Heart left ventricle (tissue), 16 donors: ENCODE measurements around the gene KMT5B. TPM values are rescaled to one million over a fixed set of nuclear protein-coding genes. Genes with fewer than 3 reads are reported as not detected.

Source experiments
- ATAC-seq, 4 donors: fragments of 200-7000 bp; cut with Tn5 transposase; one replicate each; pipeline ENCODE4 v1.9.1; 2020 to 2022; ENCODE audit warnings: moderate library complexity in 4 of 4, mild to moderate bottlenecking in 3 of 4, moderate number of reproducible peaks in 1 of 4
- DNase-seq, 5 donors: peaks; one replicate each; pipeline ENCODE4 v3.0.0-alpha.2; 2020
- H3K27ac ChIP-seq, 12 donors: fragments of 200-600 bp; sonication (generic) in 4 of 12; one replicate each; pipeline versions ENCODE4 v1.5.0 to v1.8.0; 2016 to 2022; ENCODE audit warnings: mild to moderate bottlenecking in 2 of 12
- H3K27me3 ChIP-seq, 9 donors: fragments of 200-600 bp; sonication (generic) in 2 of 9; one replicate each; pipeline versions ENCODE4 v1.5.1 to v1.8.0; 2016 to 2022; ENCODE audit warnings: mild to moderate bottlenecking in 3 of 9
- H3K36me3 ChIP-seq, 9 donors: fragments of 200-600 bp; sonication (generic) in 2 of 9; one replicate each; pipeline versions ENCODE4 v1.5.0 to v1.8.0; 2018 to 2022; ENCODE audit warnings: mild to moderate bottlenecking in 2 of 9
- H3K4me1 ChIP-seq, 12 donors: fragments of 200-600 bp; sonication (generic) in 4 of 12; one replicate each; pipeline versions ENCODE4 v1.5.0 to v1.8.0; 2016 to 2022; ENCODE audit warnings: mild to moderate bottlenecking in 3 of 12
- H3K4me3 ChIP-seq, 12 donors: fragments of 200-600 bp; sonication (generic) in 4 of 12; one replicate each; pipeline versions ENCODE4 v1.5.0 to v1.8.0; 2017 to 2022; ENCODE audit warnings: mild to moderate bottlenecking in 9 of 12, moderate library complexity in 4 of 12
- H3K9me3 ChIP-seq, 12 donors: fragments of 200-600 bp; sonication (generic) in 4 of 12; one replicate each; pipeline versions ENCODE4 v1.5.0 to v1.8.0; 2016 to 2022; ENCODE audit warnings: mild to moderate bottlenecking in 1 of 12
- CTCF ChIP-seq, 12 donors: fragments of 200-600 bp; sonication (generic) in 4 of 12; IDR thresholded peaks; one replicate each; pipeline versions ENCODE4 v1.5.0 to v1.8.0; 2018 to 2022; ENCODE audit warnings: antibody characterized with exemption in 12 of 12, mild to moderate bottlenecking in 5 of 12
- POLR2A ChIP-seq, 2 donors: fragments of 450-650 bp; IDR thresholded peaks; one replicate each; pipeline ENCODE4 v1.6.1; 2017; ENCODE audit warnings: antibody characterized with exemption in 2 of 2, mild to moderate bottlenecking in 2 of 2, moderate library complexity in 2 of 2
- WGBS, 4 donors: extraction: QIAGEN DNeasy Blood & Tissue Kit in 2 of 4; methylation state at CpG; one replicate each; pipeline versions ENCODE4 v1.1.5 to v1.1.7; 2013 to 2018; 5-methylcytosine and 5-hydroxymethylcytosine counted together
- intact Hi-C, 10 donors: fragments of 100-400 bp; cut with DNase I; formaldehyde crosslinking; loops; one replicate each; pipeline versions ENCODE4 v1.11.1 to v1.14.2; 2022
- polyA plus RNA-seq, 2 donors: library from polyadenylated mRNA; stranded (reverse); fragments of 200-250 nt; gene quantifications; one replicate each; pipeline ENCODE4 v1.2.3, GENCODE V29; 2013
- total RNA-seq, 9 donors: library from RNA; depleted of rRNA in 2 of 9; stranded (reverse); fragments of >200 nt in 2 of 9; fragmentation: NEBNext Ultra II Directional in 3 of 9; extraction: Animal tissue kit (Norgen Biotek cat#: 25700) in 3 of 9; gene quantifications; one replicate each; pipeline versions ENCODE4 v1.1.0 to v1.2.4, GENCODE V29; 2016 to 2023
- donor health status: ischemic (EF 13 %, LVEDD 7.1; RV severe dilation, severe dysfunction).
- donor health status: healthy with polysubstance abuse.
- donor health status: DM: no; HTN: yes; CAD: no.
- donor health status: DM: no; HTN: no; CAD: no.
- donor health status: ischemic (EF 25% LVEDD 6.9; RV normal size, moderate dysfunction).
- donor health status: ischemic (EF 25% LVEDD 5.7; RV mildly dilated, moderate dysfunction).
- donor health status: healthy.
- donor health status: DM: yes; HTN: yes; CAD: no.
- donor health status: ischemic (EF 35%, LVEDD 5.7; RV mildly dilated, moderate dysfunction).
- donor health status: nonischemic (EF 11% LVEDD 7.7; RV severe dilation, severe dysfunction).
- donor health status: DM: yes; HTN: yes; CAD: no.
- donor health status: PGD.
- donor health status: ischemic (EF 29% LVEDD 5.4; RV normal size, mild dysfunction).
- donor health status: nonischemic (EF 23%, LVEDD 6.1; RV moderate dilation, normal function).

KMT5B gene
- total and polyA plus RNA-seq, 11 donors: 15.5 to 37.0 (median 26.5) TPM

- no peak for TF ChIP-seq POLR2A (IDR thresholded peaks at IDR 0.05)
- TF ChIP-seq CTCF (IDR thresholded peaks at IDR 0.05): no peak
- peak in 1 of 4 donors; percentile 41 for ATAC-seq
- H3K36me3 ChIP-seq: peaks cover 0 to 80% (median 63%) of the 10 kb centered on the region in 9 donors
- no peak for DNase-seq
- H3K4me3 ChIP-seq: no peak overlapping the region
- no peaks in the 10 kb centered on the region for H3K9me3 ChIP-seq
- no peaks in the 10 kb centered on the region for H3K27me3 ChIP-seq
- H3K4me1 ChIP-seq: no peaks in the 10 kb centered on the region
- no peak overlapping the region for H3K27ac ChIP-seq
- WGBS, 4 donors: 71 to 85% (median 83%) methylated on average over 7 of the region's 7 CpGs
- intact Hi-C loops: no loop called here
Observed at GRCh38 chr11:68160100-68160695, 52.9 kb downstream of the KMT5B start.

GRCh38 chr11:68159665-68160064, 53.4 kb downstream of the KMT5B start:
- ATAC-seq: no peak
- TF ChIP-seq CTCF (IDR thresholded peaks at IDR 0.05): no peak
- no peak for TF ChIP-seq POLR2A (IDR thresholded peaks at IDR 0.05)
- H3K4me3 ChIP-seq: no peak overlapping the region
- no peaks in the 10 kb centered on the region for H3K9me3 ChIP-seq
- DNase-seq: no peak
- no peak overlapping the region for H3K27ac ChIP-seq
- H3K27me3 ChIP-seq: no peaks in the 10 kb centered on the region
- H3K4me1 ChIP-seq: no peaks in the 10 kb centered on the region
- 66 to 87% (median 72%) methylated on average over 6 of the region's 6 CpGs for WGBS, 4 donors
- intact Hi-C loops: no loop called here
- peaks cover 0 to 79% (median 62%) of the 10 kb centered on the region in 9 donors for H3K36me3 ChIP-seq

- H3K36me3 ChIP-seq: peaks cover 0 to 74% (median 57%) of the 10 kb centered on the region in 9 donors
- WGBS, 4 donors: 92 to 95% (median 94%) methylated on average over 9 of the region's 9 CpGs
- H3K27me3 ChIP-seq: no peaks in the 10 kb centered on the region
- no peak for ATAC-seq
- DNase-seq: no peak
- no peak overlapping the region for H3K27ac ChIP-seq
- intact Hi-C loops: no loop called here
- H3K4me3 ChIP-seq: no peak overlapping the region
- no peaks in the 10 kb centered on the region for H3K9me3 ChIP-seq
- no peaks in the 10 kb centered on the region for H3K4me1 ChIP-seq
- no peak for TF ChIP-seq CTCF (IDR thresholded peaks at IDR 0.05)
- no peak for TF ChIP-seq POLR2A (IDR thresholded peaks at IDR 0.05)
Observed at GRCh38 chr11:68159161-68159560, 53.9 kb downstream of the KMT5B start.

GRCh38 chr11:68158580-68158979, 54.5 kb downstream of the KMT5B start:
- Histone ChIP-seq H3K27me3 (no peaks in the 10 kb centered on the region), H3K27ac (no peak overlapping the region), H3K9me3 (no peaks in the 10 kb centered on the region), H3K4me3 (no peak overlapping the region), H3K36me3 (peaks cover 0 to 68% (median 51%) of the 10 kb centered on the region in 9 donors), H3K4me1 (no peaks in the 10 kb centered on the region)
- intact Hi-C loops: no loop called here
- TF ChIP-seq POLR2A (IDR thresholded peaks at IDR 0.05): no peak
- no peak for TF ChIP-seq CTCF (IDR thresholded peaks at IDR 0.05)
- DNase-seq (no peak), ATAC-seq (no peak)
- 96 to 97% (median 96%) methylated on average over 14 of the region's 14 CpGs for WGBS, 4 donors
